H1 (cell line): ENCODE measurements around the gene SHLD1. TPM values are rescaled to one million over a fixed set of nuclear protein-coding genes. Genes with fewer than 3 reads are reported as not detected.
"Not testable (repeated sequence)": the region's sequence is repeated elsewhere in the genome, so short reads cannot be mapped to it uniquely, and the experiment has no call there.

ENCODE experiments used
- CTCF ChIA-PET: fragments of 300-600 bp; sonication (Branson Sonifier 250); formaldehyde crosslinking; loops from one replicate; lab custom pipeline; 2021; ENCODE audit not compliant: partially characterized antibody; lab: Charles Lee
- POLR2A ChIA-PET: fragments of 300-600 bp; sonication (Branson Sonifier 250); formaldehyde crosslinking; loops from one replicate; lab custom pipeline; 2021; ENCODE audit warnings: inconsistent platforms; ENCODE audit not compliant: partially characterized antibody; lab: Charles Lee
- DNase-seq, 2 experiments: peaks; one replicate each; pipeline versions ENCODE4 v3.0.0 to v3.0.0-alpha.2; 2010 to 2022; ENCODE audit warnings: low spot score in 2 of 2, low read depth in 1 of 2, mixed read lengths in 1 of 2
- FAIRE-seq: peaks from 2 replicates; lab custom pipeline; 2011; peaks lifted over from hg19 to GRCh38; lab: Jason Lieb, UNC
- H2AFZ ChIP-seq: 2 replicates; pipeline ENCODE4 v1.8.1; 2012; ENCODE audit warnings: low read length, inconsistent platforms
- H2AK5ac ChIP-seq: 2 replicates; pipeline ENCODE4 v1.6.1; 2013; ENCODE audit warnings: low read depth, low read length
- H2BK120ac ChIP-seq: replicated peaks from 2 replicates; pipeline ENCODE3; 2013; ENCODE audit warnings: low read depth, low read length, inconsistent platforms
- H2BK12ac ChIP-seq: 2 replicates; pipeline ENCODE4 v1.6.1; 2013; ENCODE audit warnings: low read depth, low read length
- H2BK15ac ChIP-seq: 2 replicates; pipeline ENCODE4 v1.6.1; 2013; ENCODE audit warnings: low read length
- H2BK20ac ChIP-seq: 2 replicates; pipeline ENCODE4 v1.6.1; 2013; ENCODE audit warnings: low read length
- H2BK5ac ChIP-seq: 2 replicates; pipeline ENCODE4 v1.6.1; 2013; ENCODE audit warnings: low read depth, low read length
- H3K14ac ChIP-seq: 2 replicates; pipeline ENCODE4 v1.6.1; 2013; ENCODE audit warnings: inconsistent platforms; ENCODE audit not compliant: insufficient read length
- H3K18ac ChIP-seq: 2 replicates; pipeline ENCODE4 v1.6.1; 2013; ENCODE audit warnings: low read length; ENCODE audit errors: extremely low read depth
- H3K23ac ChIP-seq: 2 replicates; pipeline ENCODE4 v1.6.1; 2013; ENCODE audit warnings: inconsistent platforms; ENCODE audit not compliant: insufficient read length
- H3K23me2 ChIP-seq: 2 replicates; pipeline ENCODE4 v1.6.1; 2013; ENCODE audit warnings: low read depth, low read length
- H3K27ac ChIP-seq: 2 replicates; pipeline ENCODE4 v1.6.1; 2011; ENCODE audit warnings: low read depth, low read length, inconsistent platforms
- H3K27me3 ChIP-seq, 4 experiments: replicated peaks in 1 of 4; 1 replicate in 1 of 4; 2 replicates in 3 of 4; pipeline versions ENCODE4 v1.6.1 to v1.8.1; 2011 to 2013; ENCODE audit warnings: low read length in 3 of 4, mild to moderate bottlenecking in 3 of 4, inconsistent platforms in 2 of 4, mixed read lengths in 2 of 4, moderate library complexity in 1 of 4; ENCODE audit not compliant: control insufficient read depth in 3 of 4, insufficient read depth in 3 of 4; ENCODE audit errors: extremely low read depth in 1 of 4
- H3K36me3 ChIP-seq, 4 experiments: 2 replicates each; pipeline versions ENCODE4 v1.6.1 to v1.8.1; 2011 to 2013; ENCODE audit warnings: mild to moderate bottlenecking in 4 of 4, low read length in 3 of 4, moderate library complexity in 2 of 4, control low read depth in 1 of 4, inconsistent platforms in 1 of 4; ENCODE audit not compliant: insufficient read depth in 4 of 4, control insufficient read depth in 2 of 4
- H3K4ac ChIP-seq: replicated peaks from 2 replicates; pipeline ENCODE3; 2013; ENCODE audit warnings: low read length, low read depth, mixed read lengths, inconsistent platforms; ENCODE audit not compliant: insufficient read length
- H3K4me1 ChIP-seq, 4 experiments: replicated peaks in 1 of 4; 1 replicate in 1 of 4; 2 replicates in 3 of 4; pipeline versions ENCODE4 v1.6.1 to v1.8.1; 2011 to 2013; ENCODE audit warnings: low read length in 3 of 4, inconsistent platforms in 2 of 4, mixed read lengths in 1 of 4; ENCODE audit not compliant: insufficient read depth in 4 of 4, control insufficient read depth in 3 of 4
- H3K4me2 ChIP-seq, 2 experiments: 2 replicates each; pipeline versions ENCODE4 v1.6.1 to v1.8.1; 2011 to 2013; ENCODE audit warnings: low read depth in 2 of 2, low read length in 2 of 2, control low read depth in 1 of 2, inconsistent platforms in 1 of 2, mild to moderate bottlenecking in 1 of 2; ENCODE audit not compliant: insufficient read depth in 1 of 2
- H3K4me3 ChIP-seq, 4 experiments: fragments of 200-600, 300-600 bp in 1 of 4; sonication (generic), shearing (Covaris generic), sonication (Bioruptor Twin) in 1 of 4; 2 replicates each; pipeline versions ENCODE4 v1.5.1 to v1.8.1; 2011 to 2016; ENCODE audit warnings: low read length in 4 of 4, low read depth in 3 of 4, control low read depth in 2 of 4, inconsistent platforms in 2 of 4, mild to moderate bottlenecking in 2 of 4, mixed read lengths in 1 of 4, moderate library complexity in 1 of 4; ENCODE audit not compliant: insufficient read depth in 2 of 4; ENCODE audit errors: extremely low read depth in 1 of 4
- H3K56ac ChIP-seq: replicated peaks from 2 replicates; pipeline ENCODE3; 2013; ENCODE audit warnings: low read depth, mild to moderate bottlenecking, mixed read lengths, low read length, inconsistent platforms; ENCODE audit not compliant: insufficient read length
- H3K79me1 ChIP-seq: 2 replicates; pipeline ENCODE4 v1.6.1; 2013; ENCODE audit warnings: low read depth, low read length, control low read depth
- H3K79me2 ChIP-seq, 2 experiments: 2 replicates each; pipeline versions ENCODE4 v1.6.1 to v1.8.1; 2012 to 2013; ENCODE audit warnings: low read length in 2 of 2, mild to moderate bottlenecking in 2 of 2, inconsistent platforms in 1 of 2; ENCODE audit not compliant: insufficient read depth in 2 of 2, control insufficient read depth in 1 of 2
- H3K9ac ChIP-seq, 4 experiments: replicated peaks in 1 of 4; 1 replicate in 1 of 4; 2 replicates in 3 of 4; pipeline versions ENCODE4 v1.6.1 to v1.8.1; 2011 to 2013; ENCODE audit warnings: low read depth in 3 of 4, low read length in 3 of 4, control low read depth in 2 of 4, mild to moderate bottlenecking in 2 of 4, moderate library complexity in 2 of 4, inconsistent platforms in 1 of 4; ENCODE audit errors: extremely low read depth in 1 of 4
- H3K9me3 ChIP-seq, 2 experiments: 2 replicates each; pipeline versions ENCODE4 v1.6.1 to v1.8.1; 2012 to 2013; ENCODE audit warnings: mild to moderate bottlenecking in 2 of 2, moderate library complexity in 2 of 2, control low read depth in 1 of 2, inconsistent platforms in 1 of 2, low read depth in 1 of 2, low read length in 1 of 2, mixed read lengths in 1 of 2; ENCODE audit not compliant: insufficient read depth in 2 of 2
- H4K20me1 ChIP-seq, 2 experiments: replicated peaks in 1 of 2; 2 replicates each; pipeline versions ENCODE3 to v1.8.1; 2011 to 2013; ENCODE audit warnings: inconsistent platforms in 2 of 2, low read length in 2 of 2, mild to moderate bottlenecking in 1 of 2; ENCODE audit not compliant: insufficient read depth in 2 of 2, control insufficient read depth in 1 of 2
- H4K5ac ChIP-seq: 2 replicates; pipeline ENCODE4 v1.6.1; 2013; ENCODE audit warnings: low read length, low read depth, mixed read lengths, inconsistent platforms; ENCODE audit not compliant: insufficient read length
- H4K8ac ChIP-seq: 2 replicates; pipeline ENCODE4 v1.8.0; 2013; ENCODE audit warnings: mild to moderate bottlenecking, moderate library complexity, low read length, inconsistent platforms; ENCODE audit not compliant: insufficient read depth; ENCODE audit errors: extremely low read depth
- H4K91ac ChIP-seq: replicated peaks from 2 replicates; pipeline ENCODE3; 2013; ENCODE audit warnings: low read length, mixed read lengths, inconsistent platforms; ENCODE audit not compliant: insufficient read length
- ASH2L ChIP-seq: fragments of 200-600, 300-600 bp; sonication (generic); IDR thresholded peaks from one replicate; pipeline ENCODE4 v1.7.1; 2017; ENCODE audit warnings: low read length
- GTF2F1 ChIP-seq: IDR thresholded peaks from 2 replicates; pipeline ENCODE4 v1.6.1; 2012; ENCODE audit warnings: low read depth, low read length, improper control_type of control experiment, borderline replicate concordance
- PHF8 ChIP-seq: fragments of 200-600 bp; sonication (generic); conservative IDR thresholded peaks from 2 replicates; pipeline ENCODE4 v1.7.1; 2012; ENCODE audit warnings: low read depth, mild to moderate bottlenecking, inconsistent platforms, low read length, moderate library complexity
- POLR2A ChIP-seq, 2 experiments: IDR thresholded peaks; 1 replicate in 1 of 2; 2 replicates in 1 of 2; pipeline ENCODE4 v1.6.1; 2011; ENCODE audit warnings: low read depth in 2 of 2, low read length in 2 of 2, mild to moderate bottlenecking in 2 of 2; ENCODE audit errors: control extremely low read depth in 1 of 2
- RBBP5 ChIP-seq: IDR thresholded peaks from 2 replicates; pipeline ENCODE4 v1.7.1; 2012; ENCODE audit warnings: low read depth, mild to moderate bottlenecking, inconsistent platforms, low read length, moderate library complexity, borderline replicate concordance
- SIX5 ChIP-seq: IDR thresholded peaks from 2 replicates; pipeline ENCODE4 v1.6.1; 2011; ENCODE audit warnings: mild to moderate bottlenecking, low read depth, low read length
- SP1 ChIP-seq: IDR thresholded peaks from 2 replicates; pipeline ENCODE4 v1.6.1; 2011; ENCODE audit warnings: low read depth, low read length
- SP4 ChIP-seq: IDR thresholded peaks from 2 replicates; pipeline ENCODE4 v1.6.1; 2012; ENCODE audit warnings: low read length, inconsistent platforms
- WGBS, 2 experiments: shearing (Covaris generic) in 1 of 2; methylation state at CpG; one replicate each; pipeline versions ENCODE4 v1.1.6 to v1.1.7; 2013 to 2015; ENCODE audit warnings: low lambda C conversion rate in 2 of 2, mixed read lengths in 2 of 2, inconsistent platforms in 1 of 2, low coverage in 1 of 2, missing lambda C conversion rate in 1 of 2; ENCODE audit not compliant: insufficient replicate concordance in 2 of 2, insufficient coverage in 1 of 2, insufficient read length in 1 of 2; ENCODE audit errors: extremely low coverage in 1 of 2, missing lambda C conversion rate in 1 of 2; 5-methylcytosine and 5-hydroxymethylcytosine counted together
- polyA plus RNA-seq, 7 experiments: library from polyadenylated mRNA; depleted of rRNA in 3 of 7; stranded (reverse) in 5 of 7; unstranded in 2 of 7; fragments of >200 nt in 5 of 7; fragments of 200-250 nt in 2 of 7; gene quantifications; 1 replicate in 5 of 7; 2 replicates in 1 of 7; 4 replicates in 1 of 7; pipeline versions ENCODE4 v1.2.1 to v1.2.3, GENCODE V29; 2011 to 2013; ENCODE audit warnings: missing spikeins in 2 of 7, mixed read lengths in 2 of 7
- total RNA-seq: library from RNA; stranded (reverse); fragmentation: NEBNext Ultra II Directional; extraction: Animal tissue kit (Norgen Biotek cat#: 25700); gene quantifications from 2 replicates; pipeline ENCODE4 v1.2.1, GENCODE V29; 2021
- TF ChIP-seq, protein P1 (sequence below): IDR thresholded peaks from 2 replicates; pipeline ENCODE4 v1.6.1; 2012; ENCODE audit warnings: low read length, inconsistent platforms

Gene SHLD1
- total and polyA plus RNA-seq, 2 of the 8 experiments (the other 6 are each of a cell fraction or from before 2014, with no cell fraction given) = 4.2 to 6.5 TPM

DNA sequence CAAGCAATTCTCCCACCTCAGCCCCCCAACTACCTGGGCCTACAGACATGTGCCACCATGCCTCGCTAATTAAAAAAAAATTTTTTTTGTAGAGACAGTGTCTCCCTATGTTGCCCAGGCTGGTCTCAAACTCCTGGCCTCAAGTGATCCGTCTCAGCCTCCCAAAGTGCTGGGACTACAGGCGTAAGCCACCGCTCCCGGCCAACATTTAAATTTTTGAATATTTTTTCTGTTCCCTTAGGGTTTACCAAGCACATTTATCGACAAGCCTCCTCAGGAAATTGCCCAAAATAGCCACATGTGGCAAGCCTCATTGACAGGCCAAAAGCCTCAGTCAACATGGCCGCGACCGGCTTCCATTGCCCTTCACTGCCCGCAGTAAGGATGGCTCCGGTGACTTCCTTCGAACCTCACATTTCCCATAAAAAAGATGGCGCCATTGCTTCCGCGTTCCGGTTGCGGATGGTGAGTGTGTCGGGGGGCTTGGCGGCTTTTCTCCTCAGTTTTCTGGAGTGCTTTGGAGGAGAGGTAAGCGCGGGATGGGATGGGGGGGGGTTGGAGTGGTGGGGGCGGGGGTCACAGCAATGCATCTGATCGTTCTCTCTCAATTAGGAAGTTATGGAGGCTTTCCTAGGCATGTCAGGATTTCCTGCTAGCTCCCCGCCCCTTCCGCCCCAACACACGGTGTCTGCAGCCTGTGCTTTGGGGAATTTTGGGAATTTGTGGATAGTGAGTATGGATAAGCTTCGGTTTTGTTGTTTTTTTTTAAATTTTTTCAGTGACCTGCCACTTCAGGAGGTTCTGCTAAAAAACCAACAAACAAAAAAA lies at the start of gene SHLD1 (continued):
- peak; percentile 25 for TF ChIP-seq PHF8
- TF ChIP-seq RBBP5 = no peak
- no peak for TF ChIP-seq SP1
- peak; percentile 86 to 90 for TF ChIP-seq POLR2A (IDR thresholded peaks at IDR 0.05; ENCODE audit: control extremely low read depth in 1 of 2, low read depth in 2 of 2, low read length in 2 of 2)
- peak; percentile 66; the same call in 1 of the 2 replicates for TF ChIP-seq GTF2F1
- peak; percentile 64 for TF ChIP-seq SIX5
- no peak for TF ChIP-seq ASH2L
- TF ChIP-seq SP4 = no peak
- TF ChIP-seq, protein P1, sequence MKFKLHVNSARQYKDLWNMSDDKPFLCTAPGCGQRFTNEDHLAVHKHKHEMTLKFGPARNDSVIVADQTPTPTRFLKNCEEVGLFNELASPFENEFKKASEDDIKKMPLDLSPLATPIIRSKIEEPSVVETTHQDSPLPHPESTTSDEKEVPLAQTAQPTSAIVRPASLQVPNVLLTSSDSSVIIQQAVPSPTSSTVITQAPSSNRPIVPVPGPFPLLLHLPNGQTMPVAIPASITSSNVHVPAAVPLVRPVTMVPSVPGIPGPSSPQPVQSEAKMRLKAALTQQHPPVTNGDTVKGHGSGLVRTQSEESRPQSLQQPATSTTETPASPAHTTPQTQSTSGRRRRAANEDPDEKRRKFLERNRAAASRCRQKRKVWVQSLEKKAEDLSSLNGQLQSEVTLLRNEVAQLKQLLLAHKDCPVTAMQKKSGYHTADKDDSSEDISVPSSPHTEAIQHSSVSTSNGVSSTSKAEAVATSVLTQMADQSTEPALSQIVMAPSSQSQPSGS = no peak

DNA sequence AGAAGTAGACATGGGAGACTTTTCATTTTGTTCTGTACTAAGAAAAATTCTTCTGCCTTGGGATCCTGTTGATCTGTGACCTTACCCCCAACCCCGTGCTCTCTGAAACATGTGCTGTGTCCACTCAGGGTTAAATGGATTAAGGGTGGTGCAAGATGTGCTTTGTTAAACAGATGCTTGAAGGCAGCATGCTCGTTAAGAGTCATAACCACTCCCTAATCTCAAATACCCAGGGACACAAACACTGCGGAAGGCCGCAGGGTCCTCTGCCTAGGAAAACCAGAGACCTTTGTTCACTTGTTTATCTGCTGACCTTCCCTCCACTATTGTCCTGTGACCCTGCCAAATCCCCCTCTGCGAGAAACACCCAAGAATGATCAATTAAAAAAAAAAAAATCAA lies 47.9 kb upstream of the SHLD1 start:
- H3K56ac ChIP-seq, H3K9me3 ChIP-seq, H3K4me3 ChIP-seq, H4K20me1 ChIP-seq, H2BK120ac ChIP-seq, H3K4me2 ChIP-seq, H3K4me1 ChIP-seq, H3K27me3 ChIP-seq, CTCF ChIA-PET, H3K18ac ChIP-seq, H3K79me2 ChIP-seq, FAIRE-seq, H3K14ac ChIP-seq, H4K91ac ChIP-seq, H3K4ac ChIP-seq, H4K5ac ChIP-seq, H4K8ac ChIP-seq, H2BK20ac ChIP-seq, H2BK15ac ChIP-seq, H3K9ac ChIP-seq, H2AFZ ChIP-seq, H2BK12ac ChIP-seq, H3K27ac ChIP-seq, H3K79me1 ChIP-seq, H2BK5ac ChIP-seq, H2AK5ac ChIP-seq, POLR2A ChIA-PET, H3K23me2 ChIP-seq, DNase-seq, H3K23ac ChIP-seq, H3K36me3 ChIP-seq: not testable (repeated sequence)
- 86% methylated on average over 5 of the region's 5 CpGs; no CpG with 5 or more reads in 1 of the 2 experiments for WGBS, 2 experiments
